ENCODE data around the gene ROMO1.

DNA sequence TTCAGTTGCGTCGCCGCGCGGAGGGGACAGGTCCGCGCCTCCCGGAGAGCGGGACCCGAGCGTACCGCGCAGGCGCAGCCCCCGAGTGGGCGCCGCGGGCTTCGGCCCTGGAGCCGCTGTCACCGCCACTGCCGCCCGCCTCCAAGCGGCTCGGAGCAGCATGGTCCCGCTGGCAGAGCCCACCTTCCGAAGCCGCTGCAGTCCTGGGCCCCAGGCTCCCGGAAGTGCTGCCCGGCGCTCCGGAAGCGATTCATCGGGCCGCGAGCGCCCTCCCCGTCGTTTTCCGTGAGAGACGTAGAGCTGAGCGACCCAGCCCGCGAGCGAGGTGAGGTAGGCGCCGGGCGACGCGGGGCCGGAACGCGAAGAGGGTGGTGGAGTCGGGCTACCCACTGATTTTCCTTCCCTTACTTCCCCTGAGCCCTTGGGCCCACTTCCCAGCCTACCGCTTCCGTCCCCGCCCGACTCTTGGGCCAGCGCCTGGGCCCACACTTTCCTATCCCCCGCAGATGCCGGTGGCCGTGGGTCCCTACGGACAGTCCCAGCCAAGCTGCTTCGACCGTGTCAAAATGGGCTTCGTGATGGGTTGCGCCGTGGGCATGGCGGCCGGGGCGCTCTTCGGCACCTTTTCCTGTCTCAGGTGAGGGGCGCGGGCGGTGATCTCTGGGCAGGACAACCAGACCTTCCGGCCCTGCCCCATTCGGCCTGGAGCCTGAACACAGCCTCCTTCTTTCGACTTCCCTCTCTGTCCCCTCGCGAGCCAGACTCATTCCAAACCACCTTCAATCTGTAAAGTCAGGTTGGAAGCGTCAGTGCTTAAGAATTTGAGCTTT lies at the start of gene ROMO1, which contains the start of gene NFS1:
- TF ChIP-seq, protein P1, sequence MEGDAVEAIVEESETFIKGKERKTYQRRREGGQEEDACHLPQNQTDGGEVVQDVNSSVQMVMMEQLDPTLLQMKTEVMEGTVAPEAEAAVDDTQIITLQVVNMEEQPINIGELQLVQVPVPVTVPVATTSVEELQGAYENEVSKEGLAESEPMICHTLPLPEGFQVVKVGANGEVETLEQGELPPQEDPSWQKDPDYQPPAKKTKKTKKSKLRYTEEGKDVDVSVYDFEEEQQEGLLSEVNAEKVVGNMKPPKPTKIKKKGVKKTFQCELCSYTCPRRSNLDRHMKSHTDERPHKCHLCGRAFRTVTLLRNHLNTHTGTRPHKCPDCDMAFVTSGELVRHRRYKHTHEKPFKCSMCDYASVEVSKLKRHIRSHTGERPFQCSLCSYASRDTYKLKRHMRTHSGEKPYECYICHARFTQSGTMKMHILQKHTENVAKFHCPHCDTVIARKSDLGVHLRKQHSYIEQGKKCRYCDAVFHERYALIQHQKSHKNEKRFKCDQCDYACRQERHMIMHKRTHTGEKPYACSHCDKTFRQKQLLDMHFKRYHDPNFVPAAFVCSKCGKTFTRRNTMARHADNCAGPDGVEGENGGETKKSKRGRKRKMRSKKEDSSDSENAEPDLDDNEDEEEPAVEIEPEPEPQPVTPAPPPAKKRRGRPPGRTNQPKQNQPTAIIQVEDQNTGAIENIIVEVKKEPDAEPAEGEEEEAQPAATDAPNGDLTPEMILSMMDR (IDR thresholded peaks at IDR 0.05), result peak in 3 of 6 experiments; percentile 11 to 31 (median 16)
- TF ChIP-seq POLR2A (IDR thresholded peaks at IDR 0.05), result peak; percentile 41 to 55

Measured in Peyer's patch (tissue), 4 donors.